Measurements from ENCODE around the gene GPX6. TPM values are rescaled to one million over a fixed set of nuclear protein-coding genes. Genes with fewer than 3 reads are reported as not detected.

The GPX6 gene
- total and polyA plus RNA-seq, 10 of the 15 experiments (the other 5 are each of a cell fraction or from before 2014, with no cell fraction given) = not detected

DNA sequence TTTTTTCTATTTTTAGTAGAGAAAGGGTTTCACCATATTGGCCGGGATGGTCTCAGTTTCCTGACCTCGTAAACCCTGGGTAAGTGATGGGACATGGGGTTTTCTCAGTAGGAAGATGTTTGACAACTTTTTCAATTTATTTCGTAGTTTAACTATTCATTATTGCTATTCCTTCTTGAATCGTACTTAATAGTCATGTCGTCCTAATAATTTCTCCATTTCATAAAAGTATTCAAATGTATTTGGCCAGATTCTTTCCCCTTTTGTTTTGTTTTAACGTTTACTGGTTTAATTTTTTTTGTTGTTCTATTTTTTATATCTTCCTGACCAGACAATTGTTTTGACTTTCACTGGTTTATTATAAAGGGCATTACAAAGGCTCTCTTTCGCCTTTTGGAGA is 26.4 kb upstream of the GPX6 start:
- RAD21 ChIA-PET (ENCODE audit: unreplicated experiment) = interaction anchor here (0.6 to 1.4 kb wide), 3 partner anchors 27 to 160 kb away, joined by 3 to 4 read pairs (median 3); no protein-coding TSS in a partner anchor
- intact Hi-C loops (cut with micrococcal nuclease; ENCODE audit: unreplicated experiment) (loop anchor here (2.0 to 5.0 kb wide), 3 partner anchors 45 to 143 kb away; partner anchors contain the start of gene ZSCAN12), in situ Hi-C loops (cut with MboI) (no loop called here)
- DNase-seq (ENCODE audit: low read depth, low spot score) (no peak), ATAC-seq (no peak), FAIRE-seq (no peak)
- H3K79me2 ChIP-seq (ENCODE audit: control insufficient read depth, insufficient read depth, low read length) = no peaks in the 10 kb centered on the region
- H2AFZ ChIP-seq (ENCODE audit: control insufficient read depth, low read depth, low read length) = peak overlapping the region; percentile 87
- H3K4me1 ChIP-seq (ENCODE audit: control insufficient read depth, insufficient read depth, low read length) = peaks cover 3% of the 10 kb centered on the region; the same call in 1 of the 2 replicates
- peak overlapping the region; percentile 19 for H3K4me2 ChIP-seq (ENCODE audit: control insufficient read depth, insufficient read depth)
- WGBS (ENCODE audit: insufficient coverage, insufficient replicate concordance, low lambda C conversion rate, missing lambda C conversion rate) = 47% methylated on average over 7 of the region's 7 CpGs
- POLR2A ChIA-PET = no interaction called here
- no peaks in the 10 kb centered on the region for H4K20me1 ChIP-seq (ENCODE audit: control insufficient read depth, insufficient read depth)
- no peak overlapping the region for H3K9ac ChIP-seq (ENCODE audit: control insufficient read depth, insufficient read depth, low read length)
- H3K36me3 ChIP-seq (ENCODE audit: control insufficient read depth in 2 of 2, insufficient read depth in 2 of 2, low read length in 1 of 2) = no peaks in the 10 kb centered on the region
- H3K4me3 ChIP-seq = peak overlapping the region; percentile 60; the same call in 1 of the 2 replicates
- SMC1A ChIA-PET (ENCODE audit: uncharacterized antibody, unreplicated experiment) = interaction anchor here (0.9 to 1.2 kb wide), 3 partner anchors 146 to 179 kb away, joined by 3 read pairs; no protein-coding TSS in a partner anchor
- CTCF ChIA-PET = interaction anchor here (1.0 to 1.8 kb wide), 5 partner anchors 11 to 1063 kb away, joined by 3 to 7 read pairs (median 3); no protein-coding TSS in a partner anchor
- no peaks in the 10 kb centered on the region; the same call in 2 of the 3 replicates for H3K9me3 ChIP-seq (replicated peaks; ENCODE audit: control insufficient read depth, insufficient read depth, low read length)
- no TSS peak for BruUV-seq (replicated peaks)
- H3K27me3 ChIP-seq (replicated peaks in 1 of 2; ENCODE audit: control insufficient read depth in 2 of 2, insufficient read depth in 2 of 2, low read length in 1 of 2) = no peaks in the 10 kb centered on the region
- H3K27ac ChIP-seq (ENCODE audit: control insufficient read depth, insufficient read depth) = no peak overlapping the region
- TF ChIP-seq RELB (IDR thresholded peaks at IDR 0.05; ENCODE audit: low read depth) = no peak
- no peak for TF ChIP-seq PAX8 (IDR thresholded peaks at IDR 0.05)
- no peak for TF ChIP-seq CTCF (IDR thresholded peaks at IDR 0.05 in 2 of 3, conservative IDR thresholded peaks at IDR 0.05 in 1 of 3; ENCODE audit: control insufficient read depth in 2 of 3, extremely low read depth in 1 of 3, insufficient read depth in 1 of 3, low read depth in 3 of 3, low read length in 3 of 3)
- TF ChIP-seq, protein P1, sequence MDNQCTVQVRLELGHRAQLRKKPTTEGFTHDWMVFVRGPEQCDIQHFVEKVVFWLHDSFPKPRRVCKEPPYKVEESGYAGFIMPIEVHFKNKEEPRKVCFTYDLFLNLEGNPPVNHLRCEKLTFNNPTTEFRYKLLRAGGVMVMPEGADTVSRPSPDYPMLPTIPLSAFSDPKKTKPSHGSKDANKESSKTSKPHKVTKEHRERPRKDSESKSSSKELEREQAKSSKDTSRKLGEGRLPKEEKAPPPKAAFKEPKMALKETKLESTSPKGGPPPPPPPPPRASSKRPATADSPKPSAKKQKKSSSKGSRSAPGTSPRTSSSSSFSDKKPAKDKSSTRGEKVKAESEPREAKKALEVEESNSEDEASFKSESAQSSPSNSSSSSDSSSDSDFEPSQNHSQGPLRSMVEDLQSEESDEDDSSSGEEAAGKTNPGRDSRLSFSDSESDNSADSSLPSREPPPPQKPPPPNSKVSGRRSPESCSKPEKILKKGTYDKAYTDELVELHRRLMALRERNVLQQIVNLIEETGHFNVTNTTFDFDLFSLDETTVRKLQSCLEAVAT (IDR thresholded peaks at IDR 0.05) = no peak
- no peak for TF ChIP-seq SKIL (IDR thresholded peaks at IDR 0.05; ENCODE audit: low read depth, poor library complexity, severe bottlenecking)
- TF ChIP-seq USF1 (IDR thresholded peaks at IDR 0.05; ENCODE audit: borderline replicate concordance, extremely low read length, insufficient read depth, low read depth, low read length) = no peak
- no peak for TF ChIP-seq JUND (IDR thresholded peaks at IDR 0.05; ENCODE audit: low read depth, low read length)
- TF ChIP-seq SMARCA5 (IDR thresholded peaks at IDR 0.05) = no peak
- no peak for TF ChIP-seq TARDBP (IDR thresholded peaks at IDR 0.05; ENCODE audit: borderline replicate concordance)
- TF ChIP-seq MTA2 (IDR thresholded peaks at IDR 0.05; ENCODE audit: low read depth) = no peak
- TF ChIP-seq NFIC (IDR thresholded peaks at IDR 0.05; ENCODE audit: low read depth, low read length) = no peak
- TF ChIP-seq, protein P2, sequence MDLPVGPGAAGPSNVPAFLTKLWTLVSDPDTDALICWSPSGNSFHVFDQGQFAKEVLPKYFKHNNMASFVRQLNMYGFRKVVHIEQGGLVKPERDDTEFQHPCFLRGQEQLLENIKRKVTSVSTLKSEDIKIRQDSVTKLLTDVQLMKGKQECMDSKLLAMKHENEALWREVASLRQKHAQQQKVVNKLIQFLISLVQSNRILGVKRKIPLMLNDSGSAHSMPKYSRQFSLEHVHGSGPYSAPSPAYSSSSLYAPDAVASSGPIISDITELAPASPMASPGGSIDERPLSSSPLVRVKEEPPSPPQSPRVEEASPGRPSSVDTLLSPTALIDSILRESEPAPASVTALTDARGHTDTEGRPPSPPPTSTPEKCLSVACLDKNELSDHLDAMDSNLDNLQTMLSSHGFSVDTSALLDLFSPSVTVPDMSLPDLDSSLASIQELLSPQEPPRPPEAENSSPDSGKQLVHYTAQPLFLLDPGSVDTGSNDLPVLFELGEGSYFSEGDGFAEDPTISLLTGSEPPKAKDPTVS (IDR thresholded peaks at IDR 0.05; ENCODE audit: low read depth, low read length) = no peak
- no peak for TF ChIP-seq NR2C1 (IDR thresholded peaks at IDR 0.05)

Data from GM12878 (cell line).